Measurements from ENCODE around the gene CD52.
"Not testable (repeated sequence)": the region's sequence is repeated elsewhere in the genome, so short reads cannot be mapped to it uniquely, and the experiment has no call there.

The CD52 gene

GRCh38 chr1:26318338-26319064 lies 743 bp downstream of the CD52 start:
- peak overlapping the region; percentile 49 to 56 for H3K4me3 ChIP-seq (ENCODE audit: low read depth in 1 of 2, low read length in 2 of 2)
- H3K27ac ChIP-seq (ENCODE audit: low read depth, low read length): no peak overlapping the region
- H3K36me3 ChIP-seq (ENCODE audit: control insufficient read depth in 1 of 2, insufficient read depth in 2 of 2, low read length in 2 of 2): no peaks in the 10 kb centered on the region
- no peaks in the 10 kb centered on the region for H3K9me3 ChIP-seq (ENCODE audit: control insufficient read depth in 1 of 2, low read length in 2 of 2)
- H3K27me3 ChIP-seq (ENCODE audit: control insufficient read depth in 1 of 2, insufficient read depth in 2 of 2, low read length in 2 of 2): peaks cover 0 to 4% of the 10 kb centered on the region in 2 donors
- H3K4me1 ChIP-seq (ENCODE audit: control insufficient read depth in 1 of 2, insufficient read depth in 2 of 2, low read length in 2 of 2): peaks cover 8 to 23% of the 10 kb centered on the region in 2 donors
- peak overlapping the region; percentile 40 to 47 for H3K9ac ChIP-seq (ENCODE audit: low read depth in 1 of 2, low read length in 2 of 2)

- peak overlapping the region in 1 of 2 donors; percentile 28 for H3K9ac ChIP-seq (ENCODE audit: low read depth in 1 of 2, low read length in 2 of 2)
- H3K36me3 ChIP-seq (ENCODE audit: control insufficient read depth in 1 of 2, insufficient read depth in 2 of 2, low read length in 2 of 2): no peaks in the 10 kb centered on the region
- H3K9me3 ChIP-seq (ENCODE audit: control insufficient read depth in 1 of 2, low read length in 2 of 2): no peaks in the 10 kb centered on the region
- H3K27me3 ChIP-seq (ENCODE audit: control insufficient read depth in 1 of 2, insufficient read depth in 2 of 2, low read length in 2 of 2): peaks cover 0 to 4% of the 10 kb centered on the region in 2 donors
- no peak overlapping the region for H3K4me3 ChIP-seq (ENCODE audit: low read depth in 1 of 2, low read length in 2 of 2)
- peaks cover 8 to 19% of the 10 kb centered on the region in 2 donors for H3K4me1 ChIP-seq (ENCODE audit: control insufficient read depth in 1 of 2, insufficient read depth in 2 of 2, low read length in 2 of 2)
- H3K27ac ChIP-seq (ENCODE audit: low read depth, low read length): no peak overlapping the region
These were observed 3.1 kb downstream of the CD52 start for GRCh38 chr1:26320896-26321295.

DNA sequence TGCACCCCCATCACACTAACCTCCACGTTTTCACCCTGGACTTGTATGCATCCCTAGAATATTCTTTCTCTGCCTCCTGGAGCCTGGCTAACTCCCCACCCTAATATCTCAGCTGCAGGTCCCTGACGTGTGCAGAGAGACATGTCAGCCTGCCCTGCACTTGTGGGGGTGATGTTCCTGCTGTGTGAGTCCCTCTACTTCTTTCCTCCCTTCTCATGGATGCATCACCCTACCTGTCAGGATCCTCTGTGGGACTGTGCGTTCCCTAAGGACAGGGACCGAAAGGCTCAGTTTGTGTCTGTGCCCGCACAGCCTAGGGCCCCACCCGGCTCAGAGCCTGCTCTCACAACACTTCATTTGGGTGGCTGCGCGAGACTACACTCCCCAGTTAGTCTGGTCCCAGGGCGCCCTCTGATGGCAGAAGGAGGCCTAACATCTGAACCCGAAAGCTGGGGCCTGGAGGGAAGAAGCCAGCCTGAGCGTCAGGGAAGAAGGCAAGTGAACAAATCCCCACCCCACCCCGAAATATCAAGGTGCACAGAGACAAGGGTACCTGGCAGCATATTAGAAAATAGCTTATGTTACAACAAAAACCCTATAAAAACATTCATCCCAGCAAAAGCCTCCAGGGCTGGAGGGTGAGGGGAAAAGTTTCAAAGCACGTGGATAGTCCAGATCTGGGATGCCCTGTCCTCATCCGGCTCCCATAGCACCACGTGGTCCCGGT lies 3.7 kb downstream of the CD52 start:
- Histone ChIP-seq H3K27ac (ENCODE audit: low read depth, low read length) (no peak overlapping the region), H3K9me3 (ENCODE audit: control insufficient read depth in 1 of 2, low read length in 2 of 2) (no peaks in the 10 kb centered on the region), H3K27me3 (ENCODE audit: control insufficient read depth in 1 of 2, insufficient read depth in 2 of 2, low read length in 2 of 2) (peaks cover 0 to 4% of the 10 kb centered on the region in 2 donors), H3K36me3 (ENCODE audit: control insufficient read depth in 1 of 2, insufficient read depth in 2 of 2, low read length in 2 of 2) (no peaks in the 10 kb centered on the region), H3K4me1 (ENCODE audit: control insufficient read depth in 1 of 2, insufficient read depth in 2 of 2, low read length in 2 of 2) (peaks cover 5 to 19% of the 10 kb centered on the region in 2 donors), H3K9ac (ENCODE audit: low read depth in 1 of 2, low read length in 2 of 2) (peak overlapping the region; percentile 28 to 60), H3K4me3 (ENCODE audit: low read depth in 1 of 2, low read length in 2 of 2) (peak overlapping the region in 1 of 2 donors; percentile 22)

GRCh38 chr1:26322042-26322331 lies 4.2 kb downstream of the CD52 start:
- Histone ChIP-seq H3K27ac (ENCODE audit: low read depth, low read length) (no peak overlapping the region), H3K27me3 (ENCODE audit: control insufficient read depth in 1 of 2, insufficient read depth in 2 of 2, low read length in 2 of 2) (peaks cover 0 to 4% of the 10 kb centered on the region in 2 donors), H3K4me1 (ENCODE audit: control insufficient read depth in 1 of 2, insufficient read depth in 2 of 2, low read length in 2 of 2) (peaks cover 5 to 19% of the 10 kb centered on the region in 2 donors), H3K4me3 (ENCODE audit: low read depth in 1 of 2, low read length in 2 of 2) (no peak overlapping the region), H3K36me3 (ENCODE audit: control insufficient read depth in 1 of 2, insufficient read depth in 2 of 2, low read length in 2 of 2) (no peaks in the 10 kb centered on the region), H3K9ac (ENCODE audit: low read depth in 1 of 2, low read length in 2 of 2) (peak overlapping the region in 1 of 2 donors; percentile 28), H3K9me3 (ENCODE audit: control insufficient read depth in 1 of 2, low read length in 2 of 2) (no peaks in the 10 kb centered on the region)

- Histone ChIP-seq H3K9ac (ENCODE audit: low read depth in 1 of 2, low read length in 2 of 2) (no peak overlapping the region), H3K4me1 (ENCODE audit: control insufficient read depth in 1 of 2, insufficient read depth in 2 of 2, low read length in 2 of 2) (peaks cover 5 to 18% of the 10 kb centered on the region in 2 donors), H3K27ac (ENCODE audit: low read depth, low read length) (no peak overlapping the region), H3K4me3 (ENCODE audit: low read depth in 1 of 2, low read length in 2 of 2) (no peak overlapping the region), H3K36me3 (ENCODE audit: control insufficient read depth in 1 of 2, insufficient read depth in 2 of 2, low read length in 2 of 2) (no peaks in the 10 kb centered on the region), H3K27me3 (ENCODE audit: control insufficient read depth in 1 of 2, insufficient read depth in 2 of 2, low read length in 2 of 2) (peaks cover 0 to 4% of the 10 kb centered on the region in 2 donors), H3K9me3 (ENCODE audit: control insufficient read depth in 1 of 2, low read length in 2 of 2) (no peaks in the 10 kb centered on the region)
These were observed 5.6 kb downstream of the CD52 start for GRCh38 chr1:26323382-26323781.

DNA sequence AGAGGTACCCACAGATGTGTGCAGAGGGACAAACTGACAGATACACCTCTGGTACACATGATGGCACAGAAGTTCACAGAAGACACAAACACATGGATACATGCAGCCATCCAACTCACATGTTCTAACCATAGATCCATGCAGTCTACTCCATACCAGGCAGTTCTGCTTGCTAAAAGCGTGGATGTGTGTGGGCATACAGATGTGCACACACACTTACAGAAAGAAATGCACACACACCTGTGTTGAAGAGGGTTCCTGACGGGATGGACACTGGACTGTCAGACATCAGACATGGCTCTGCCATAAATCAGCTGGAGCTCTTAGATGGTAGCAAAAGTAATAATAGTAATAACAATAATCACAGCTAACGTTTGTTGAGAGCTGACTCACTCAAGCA lies 6.8 kb downstream of the CD52 start:
- H3K27ac ChIP-seq (ENCODE audit: low read depth, low read length): no peak overlapping the region
- no peak overlapping the region for H3K9ac ChIP-seq (ENCODE audit: low read depth in 1 of 2, low read length in 2 of 2)
- H3K4me1 ChIP-seq (ENCODE audit: control insufficient read depth in 1 of 2, insufficient read depth in 2 of 2, low read length in 2 of 2): peaks cover 5 to 15% of the 10 kb centered on the region in 2 donors
- no peaks in the 10 kb centered on the region for H3K36me3 ChIP-seq (ENCODE audit: control insufficient read depth in 1 of 2, insufficient read depth in 2 of 2, low read length in 2 of 2)
- peaks cover 0 to 4% of the 10 kb centered on the region in 2 donors for H3K27me3 ChIP-seq (ENCODE audit: control insufficient read depth in 1 of 2, insufficient read depth in 2 of 2, low read length in 2 of 2)
- no peak overlapping the region for H3K4me3 ChIP-seq (ENCODE audit: low read depth in 1 of 2, low read length in 2 of 2)
- no peaks in the 10 kb centered on the region for H3K9me3 ChIP-seq (ENCODE audit: control insufficient read depth in 1 of 2, low read length in 2 of 2)

DNA sequence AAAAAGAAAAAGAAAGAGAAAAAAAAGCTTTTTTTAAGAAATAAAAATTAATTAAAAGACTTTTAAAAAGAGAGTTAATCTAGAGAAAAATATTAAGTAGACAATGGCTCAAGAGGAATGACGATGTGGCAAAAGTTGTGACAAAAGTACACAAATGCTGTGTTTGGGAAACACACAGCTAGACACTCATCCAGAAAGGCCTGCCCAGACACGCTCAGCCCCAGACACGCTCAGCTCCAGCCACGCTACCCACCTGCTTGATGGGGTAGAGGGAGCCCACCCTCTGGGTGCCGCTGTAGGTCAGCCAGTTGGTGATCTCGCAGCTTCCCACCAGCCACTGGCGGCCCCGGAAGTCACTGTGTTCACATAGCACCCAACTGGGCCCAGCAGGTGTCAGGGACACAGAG lies 10.2 kb downstream of the CD52 start:
- H3K27me3 ChIP-seq (ENCODE audit: control insufficient read depth in 1 of 2, insufficient read depth in 2 of 2, low read length in 2 of 2): no peaks in the 10 kb centered on the region
- no peak overlapping the region for H3K4me3 ChIP-seq (ENCODE audit: low read depth in 1 of 2, low read length in 2 of 2)
- no peaks in the 10 kb centered on the region for H3K4me1 ChIP-seq (ENCODE audit: control insufficient read depth in 1 of 2, insufficient read depth in 2 of 2, low read length in 2 of 2)
- H3K9me3 ChIP-seq (ENCODE audit: control insufficient read depth in 1 of 2, low read length in 2 of 2): no peaks in the 10 kb centered on the region
- peaks cover 0 to 5% of the 10 kb centered on the region in 2 donors for H3K36me3 ChIP-seq (ENCODE audit: control insufficient read depth in 1 of 2, insufficient read depth in 2 of 2, low read length in 2 of 2)
- H3K27ac ChIP-seq (ENCODE audit: low read depth, low read length): no peak overlapping the region
- no peak overlapping the region for H3K9ac ChIP-seq (ENCODE audit: low read depth in 1 of 2, low read length in 2 of 2)

- no peak overlapping the region for H3K9ac ChIP-seq (ENCODE audit: low read depth in 1 of 2, low read length in 2 of 2)
- H3K4me3 ChIP-seq (ENCODE audit: low read depth in 1 of 2, low read length in 2 of 2): no peak overlapping the region
- H3K9me3 ChIP-seq (ENCODE audit: control insufficient read depth in 1 of 2, low read length in 2 of 2): no peaks in the 10 kb centered on the region
- H3K27me3 ChIP-seq (ENCODE audit: control insufficient read depth in 1 of 2, insufficient read depth in 2 of 2, low read length in 2 of 2): no peaks in the 10 kb centered on the region
- no peaks in the 10 kb centered on the region for H3K4me1 ChIP-seq (ENCODE audit: control insufficient read depth in 1 of 2, insufficient read depth in 2 of 2, low read length in 2 of 2)
- peaks cover 0 to 5% of the 10 kb centered on the region in 2 donors for H3K36me3 ChIP-seq (ENCODE audit: control insufficient read depth in 1 of 2, insufficient read depth in 2 of 2, low read length in 2 of 2)
- no peak overlapping the region for H3K27ac ChIP-seq (ENCODE audit: low read depth, low read length)
These were observed 10.8 kb downstream of the CD52 start for GRCh38 chr1:26328597-26328996.

GRCh38 chr1:26329380-26329779 lies 11.6 kb downstream of the CD52 start:
- not testable (repeated sequence) for H3K27me3 ChIP-seq (ENCODE audit: control insufficient read depth in 1 of 2, insufficient read depth in 2 of 2, low read length in 2 of 2); H3K9ac ChIP-seq (ENCODE audit: low read depth in 1 of 2, low read length in 2 of 2); H3K36me3 ChIP-seq (ENCODE audit: control insufficient read depth in 1 of 2, insufficient read depth in 2 of 2, low read length in 2 of 2); H3K4me3 ChIP-seq (ENCODE audit: low read depth in 1 of 2, low read length in 2 of 2); H3K4me1 ChIP-seq (ENCODE audit: control insufficient read depth in 1 of 2, insufficient read depth in 2 of 2, low read length in 2 of 2); H3K27ac ChIP-seq (ENCODE audit: low read depth, low read length); H3K9me3 ChIP-seq (ENCODE audit: control insufficient read depth in 1 of 2, low read length in 2 of 2)

DNA sequence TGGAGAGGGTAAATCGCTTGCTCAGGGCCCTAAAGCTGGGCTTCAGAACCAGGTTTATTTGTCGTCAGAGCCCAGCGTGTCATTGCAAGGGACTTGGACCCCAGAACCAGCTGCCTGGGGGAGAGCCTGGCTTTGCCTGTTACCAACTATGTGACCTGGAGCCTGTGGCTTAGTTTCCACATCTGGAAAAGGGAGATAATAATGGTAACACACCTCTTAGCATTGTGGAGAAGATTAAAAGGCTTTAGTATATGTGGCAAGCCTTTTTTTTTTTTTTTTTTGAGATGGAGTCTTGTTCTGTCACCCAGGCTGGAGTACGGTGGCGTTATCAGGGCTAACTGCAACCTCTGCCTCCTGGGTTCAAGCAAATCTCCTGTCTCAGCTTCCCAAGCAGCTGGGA lies 12.5 kb downstream of the CD52 start:
- no peak overlapping the region for H3K27ac ChIP-seq (ENCODE audit: low read depth, low read length)
- no peaks in the 10 kb centered on the region for H3K9me3 ChIP-seq (ENCODE audit: control insufficient read depth in 1 of 2, low read length in 2 of 2)
- no peak overlapping the region for H3K9ac ChIP-seq (ENCODE audit: low read depth in 1 of 2, low read length in 2 of 2)
- no peaks in the 10 kb centered on the region for H3K4me1 ChIP-seq (ENCODE audit: control insufficient read depth in 1 of 2, insufficient read depth in 2 of 2, low read length in 2 of 2)
- no peak overlapping the region for H3K4me3 ChIP-seq (ENCODE audit: low read depth in 1 of 2, low read length in 2 of 2)
- H3K27me3 ChIP-seq (ENCODE audit: control insufficient read depth in 1 of 2, insufficient read depth in 2 of 2, low read length in 2 of 2): no peaks in the 10 kb centered on the region
- peaks cover 0 to 5% of the 10 kb centered on the region in 2 donors for H3K36me3 ChIP-seq (ENCODE audit: control insufficient read depth in 1 of 2, insufficient read depth in 2 of 2, low read length in 2 of 2)

All from duodenal mucosa (tissue), 2 donors.